Urothelium cell line (cell line): ENCODE results near the gene NKTR.

Source experiments
- DNase-seq: peaks from one replicate; pipeline ENCODE4 v3.0.0; 2011; ENCODE audit warnings: low spot score, mixed read lengths
- FAIRE-seq: peaks from 2 replicates; lab custom pipeline; 2011; peaks lifted over from hg19 to GRCh38; lab: Jason Lieb, UNC

NKTR gene

GRCh38 chr3:42691816-42692666 is 91.6 kb downstream of the NKTR start:
- FAIRE-seq, result no peak
- DNase-seq, result no peak

GRCh38 chr3:42692667-42693529 is 92.4 kb downstream of the NKTR start:
- no peak for DNase-seq
- no peak for FAIRE-seq

GRCh38 chr3:42693530-42693930 is 93.0 kb downstream of the NKTR start:
- no peak for DNase-seq
- peak; percentile 61 for FAIRE-seq

DNA sequence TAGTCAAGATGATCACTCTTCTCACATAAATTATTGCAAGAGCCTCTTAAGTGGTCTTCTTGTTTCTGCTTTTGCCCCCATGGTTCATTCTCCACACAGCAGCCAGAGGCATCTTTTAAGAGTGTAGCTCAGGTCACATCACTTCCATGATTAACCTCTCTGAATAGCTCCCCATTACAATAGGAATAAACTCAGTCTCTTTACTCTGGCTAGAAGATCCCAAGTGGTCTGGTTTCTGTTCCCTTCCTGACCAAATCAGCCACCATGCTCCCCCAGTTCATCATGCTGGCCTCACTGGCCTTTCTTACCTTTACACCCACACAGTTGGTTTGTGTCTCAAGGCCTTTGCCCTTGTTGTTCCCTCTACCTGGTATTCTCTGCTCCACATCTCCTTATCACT is 93.9 kb downstream of the NKTR start:
- DNase-seq, result no peak
- no peak for FAIRE-seq

DNA sequence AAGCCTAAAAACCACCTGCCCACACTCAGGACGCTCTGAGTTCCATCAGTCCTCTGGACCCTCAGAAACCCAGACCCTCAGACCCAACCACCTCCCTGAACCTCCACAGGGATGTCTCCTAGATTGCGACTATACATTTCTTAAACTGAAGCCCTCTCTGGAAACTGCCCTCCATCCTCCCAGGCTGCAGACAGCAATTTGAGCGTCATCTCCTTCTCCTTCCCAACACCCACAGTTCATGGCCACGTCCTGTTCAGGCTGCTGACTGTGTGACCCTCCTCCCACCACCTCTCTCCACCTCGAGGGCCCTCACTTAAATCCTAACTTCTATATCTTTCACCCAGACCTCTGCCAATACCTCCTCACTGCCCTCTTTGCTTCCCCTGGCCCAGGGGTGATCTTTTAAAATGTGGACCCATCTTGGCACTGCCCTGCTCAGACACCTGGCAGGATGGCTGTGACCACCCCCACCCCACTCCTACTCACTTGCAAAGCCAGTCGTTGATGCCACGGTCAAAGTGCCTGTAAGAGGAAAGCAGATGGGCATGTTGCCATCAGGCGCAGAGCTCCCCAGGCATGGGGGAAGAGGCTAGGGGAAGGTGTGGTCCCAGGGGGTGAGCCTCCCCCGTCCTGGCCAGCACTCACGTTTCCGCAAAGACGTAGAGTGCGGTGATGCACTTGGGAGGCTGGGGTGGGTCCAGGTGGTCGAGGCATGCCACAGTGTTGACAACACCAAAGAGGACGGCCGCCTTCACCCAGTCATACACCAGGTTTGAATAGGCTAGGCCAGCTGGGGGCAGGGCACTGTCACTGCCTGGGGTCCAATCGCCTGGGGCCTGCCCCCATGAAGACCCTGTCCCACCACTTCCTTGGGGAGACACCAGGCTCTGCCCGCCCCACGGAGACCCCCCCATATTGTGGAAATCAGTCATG is 96.1 kb downstream of the NKTR start:
- FAIRE-seq (no peak), DNase-seq (no peak)

DNA sequence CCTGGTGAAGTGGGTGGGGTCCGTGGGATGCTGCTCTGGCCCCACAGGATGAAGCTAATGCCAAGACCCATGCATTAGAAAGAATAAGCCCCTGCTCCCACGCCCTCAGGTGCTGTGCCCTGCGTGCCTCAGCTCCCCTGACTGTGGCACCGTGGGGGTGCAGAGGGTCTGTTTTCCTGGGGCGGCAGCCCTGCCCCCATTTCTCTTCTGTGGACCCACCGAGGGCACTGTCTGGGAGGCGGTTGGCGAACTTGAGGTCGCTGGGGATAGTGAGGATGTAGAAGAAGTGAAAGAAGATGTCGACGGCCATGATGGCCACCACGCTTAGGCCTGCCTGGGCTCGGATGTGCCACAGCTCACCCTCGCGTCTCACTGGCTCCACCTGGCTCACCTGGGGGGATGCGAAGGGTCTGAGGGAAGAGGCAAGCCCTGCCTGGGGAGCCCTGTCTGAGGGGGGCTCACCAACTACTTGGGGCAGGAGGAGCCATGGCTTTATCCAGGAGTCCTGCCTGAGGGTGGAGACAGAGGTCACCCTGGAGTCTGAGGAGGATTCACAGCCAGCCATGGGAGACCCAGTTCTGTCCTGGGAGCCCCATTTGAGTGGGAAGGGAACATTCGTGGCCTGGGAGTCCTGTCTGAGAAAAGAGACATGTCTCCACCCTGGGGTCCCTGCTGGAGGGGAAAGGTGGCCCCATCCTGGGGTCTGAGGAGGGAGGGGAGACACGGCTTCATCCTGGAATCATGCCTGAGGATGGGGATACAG is 97.0 kb downstream of the NKTR start:
- FAIRE-seq (no peak), DNase-seq (no peak)
